T-helper 22 cell (primary cell): ENCODE measurements around the gene KPNA5.
"Not testable (repeated sequence)": the region's sequence is repeated elsewhere in the genome, so short reads cannot be mapped to it uniquely, and the experiment has no call there.

ENCODE experiments used
- DNase-seq: peaks from one replicate; pipeline ENCODE4 v3.0.0-alpha.2; 2020; ENCODE audit warnings: low read depth

The KPNA5 gene

DNA sequence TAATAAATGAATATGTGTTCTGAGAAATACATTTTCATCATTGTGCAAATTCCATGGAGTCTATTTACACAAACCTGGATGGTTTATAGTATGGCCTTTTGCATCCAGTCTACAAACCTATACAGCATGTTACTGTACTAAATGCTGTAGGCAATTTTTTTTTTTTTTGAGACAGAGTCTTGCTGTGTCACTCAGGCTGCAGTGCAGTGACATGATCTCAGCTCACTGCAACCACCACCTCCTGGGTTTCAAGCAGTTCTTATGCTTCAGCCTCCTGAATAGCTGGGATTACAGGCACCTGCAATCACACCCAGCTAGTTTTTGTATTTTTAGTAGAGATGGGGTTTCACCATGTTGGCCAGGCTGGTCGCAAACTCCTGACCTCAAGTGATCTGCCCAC is 22.9 kb downstream of the KPNA5 start:
- not testable (repeated sequence) for DNase-seq

- DNase-seq, result no peak
Observed at GRCh38 chr6:116705917-116706316, 24.9 kb downstream of the KPNA5 start.

GRCh38 chr6:116714296-116714695 is 33.3 kb downstream of the KPNA5 start:
- DNase-seq, result no peak

DNA sequence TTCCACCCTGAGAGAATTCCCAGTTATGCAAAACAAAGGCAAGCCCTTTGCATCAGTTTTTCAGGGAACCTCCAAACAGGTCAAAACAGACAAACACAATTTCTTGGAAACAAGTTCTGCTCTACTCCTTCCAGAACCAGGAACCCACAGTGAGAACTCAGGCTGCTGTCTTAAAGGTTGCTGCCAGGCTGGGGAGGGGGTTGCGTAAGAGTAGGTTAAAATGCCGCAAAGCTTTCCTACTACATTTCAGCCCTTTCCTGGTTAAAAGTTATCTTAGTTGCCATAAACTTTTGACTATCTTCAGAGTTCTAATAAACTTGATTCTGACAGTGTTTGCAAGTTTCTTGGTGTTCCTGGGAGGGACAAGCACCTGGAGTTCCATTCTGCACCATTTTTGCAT is 33.8 kb downstream of the KPNA5 start:
- DNase-seq, result no peak

DNA sequence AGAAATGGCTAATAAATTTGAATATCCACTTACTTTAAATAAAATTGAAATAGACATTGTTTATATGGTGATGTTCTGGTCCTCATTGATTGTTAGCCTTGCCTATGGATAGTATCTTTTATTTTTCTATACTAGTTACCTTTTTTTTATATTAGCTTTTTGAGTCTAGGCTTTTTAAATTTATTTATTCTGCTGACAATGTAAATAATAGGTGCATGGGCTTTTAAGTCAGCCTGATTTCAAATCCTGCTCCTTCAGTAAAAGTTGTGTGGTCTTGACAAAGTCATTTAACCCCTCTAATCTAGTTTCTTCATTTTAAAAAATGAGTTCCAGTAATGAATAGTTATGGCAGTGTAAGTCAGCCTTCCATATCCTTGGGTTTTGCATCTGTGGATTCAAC is 45.9 kb downstream of the KPNA5 start:
- no peak for DNase-seq

GRCh38 chr6:116730513-116730912 is 49.5 kb downstream of the KPNA5 start:
- no peak for DNase-seq

- DNase-seq, result no peak
Observed at GRCh38 chr6:116737004-116737403, 56.0 kb downstream of the KPNA5 start.

DNA sequence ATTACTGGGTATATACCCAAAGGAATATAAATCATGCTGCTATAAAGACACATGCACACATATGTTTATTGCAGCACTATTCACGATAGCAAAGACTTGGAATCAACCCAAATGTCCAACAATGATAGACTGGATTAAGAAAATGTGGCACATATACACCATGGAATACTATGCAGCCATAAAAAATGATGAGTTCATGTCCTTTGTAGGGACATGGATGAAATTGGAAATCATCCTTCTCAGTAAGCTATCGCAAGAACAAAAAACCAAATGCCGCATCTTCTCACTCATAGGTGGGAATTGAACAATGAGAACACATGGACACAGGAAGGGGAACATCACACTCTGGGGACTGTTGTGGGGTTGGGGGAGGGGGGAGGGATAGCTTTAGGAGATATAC is 59.5 kb downstream of the KPNA5 start:
- not testable (repeated sequence) for DNase-seq

GRCh38 chr6:116741571-116741970 is 60.6 kb downstream of the KPNA5 start:
- DNase-seq, result no peak

- DNase-seq, result no peak
Observed at GRCh38 chr6:116745176-116745575, 64.2 kb downstream of the KPNA5 start.

DNA sequence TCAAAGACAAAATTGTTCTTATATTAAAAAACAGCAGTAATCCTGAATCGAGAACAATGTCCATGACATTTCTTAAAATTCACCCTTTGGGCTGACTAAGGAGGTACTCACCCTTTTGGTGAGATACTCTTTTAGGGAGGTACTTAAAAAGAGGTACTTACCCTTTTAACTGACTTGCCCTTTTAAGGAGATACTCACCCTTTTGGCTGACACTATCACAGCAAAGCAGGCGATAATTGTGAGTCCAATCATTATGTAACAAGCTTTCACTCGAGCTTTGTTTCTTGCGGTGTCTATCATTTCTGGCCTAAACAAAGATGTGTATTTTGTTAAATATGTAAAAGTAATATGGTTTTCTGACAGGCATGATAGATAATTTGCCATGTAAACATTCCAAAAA is 80.8 kb downstream of the KPNA5 start:
- no peak for DNase-seq

DNA sequence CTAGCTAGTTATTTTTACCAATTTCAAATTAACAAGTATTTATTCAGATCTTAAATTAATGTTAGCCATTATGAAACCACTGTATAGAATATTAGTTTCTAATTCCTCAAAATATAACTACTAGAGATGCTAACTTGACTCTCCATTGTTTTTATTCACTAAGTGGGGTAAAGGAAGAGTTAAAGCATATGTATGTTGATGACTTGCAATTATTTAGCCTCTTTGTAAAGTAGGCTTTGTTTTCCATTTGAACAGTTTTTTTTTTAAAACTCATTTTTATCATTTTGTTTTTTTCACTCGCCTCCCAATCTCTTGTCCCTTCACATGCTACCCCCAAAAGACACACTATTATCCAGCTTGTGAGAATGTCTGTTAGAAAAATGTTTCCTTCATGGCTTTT is 81.2 kb downstream of the KPNA5 start:
- DNase-seq, result no peak

DNA sequence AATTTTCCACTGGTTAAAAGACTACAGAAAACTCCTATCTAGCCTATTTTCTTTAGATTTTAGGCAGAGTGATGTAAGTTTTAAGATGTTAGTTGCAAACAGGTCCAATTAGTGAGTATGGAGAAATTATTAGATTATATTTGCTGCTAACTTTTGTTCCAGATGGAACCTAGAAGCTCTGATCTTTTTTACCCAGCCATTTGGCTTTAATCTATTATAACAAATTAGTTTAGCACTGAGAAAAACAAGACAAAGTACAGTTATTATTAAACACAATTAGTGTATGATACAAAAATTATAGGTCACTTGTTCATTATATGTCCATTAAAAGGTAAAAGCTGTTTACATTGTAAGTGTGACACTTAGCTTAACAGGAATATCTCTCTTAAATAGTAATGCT is 82.0 kb downstream of the KPNA5 start:
- no peak for DNase-seq

DNA sequence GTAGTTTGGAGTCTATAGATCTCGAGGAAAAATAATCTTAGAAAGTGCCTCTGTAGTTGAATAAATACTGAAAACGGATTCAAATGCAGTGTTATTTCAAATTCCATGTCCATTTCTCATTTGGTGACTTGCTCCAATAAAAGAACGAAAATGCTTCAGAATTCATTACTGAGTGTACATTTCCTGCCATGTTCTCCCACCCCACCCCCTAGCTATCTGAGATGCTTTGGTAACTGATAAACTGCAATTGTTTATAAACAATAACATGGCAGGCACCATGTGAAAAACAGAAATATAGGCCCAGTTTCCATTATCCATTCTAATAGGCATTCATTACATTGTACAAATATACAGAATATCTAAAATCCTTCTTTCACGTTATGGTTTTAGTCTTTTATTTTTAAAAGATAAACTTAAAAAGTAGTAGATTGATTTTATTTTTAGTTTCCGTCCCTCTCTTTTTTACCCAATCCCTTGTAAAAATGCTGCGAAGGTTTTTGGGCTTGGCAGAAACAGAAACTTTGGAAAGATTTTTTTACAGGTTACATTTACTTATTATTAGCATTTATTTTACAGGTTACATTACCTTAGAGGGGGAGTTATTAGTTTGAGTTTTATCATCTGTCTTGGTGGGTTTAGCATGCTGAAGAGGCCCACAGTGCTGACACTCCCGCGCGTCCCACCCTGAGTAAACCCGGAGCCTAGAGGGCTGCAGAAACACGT is 83.1 kb downstream of the KPNA5 start:
- no peak for DNase-seq

- no peak for DNase-seq
Observed at GRCh38 chr6:116764629-116764960, 83.6 kb downstream of the KPNA5 start.

DNA sequence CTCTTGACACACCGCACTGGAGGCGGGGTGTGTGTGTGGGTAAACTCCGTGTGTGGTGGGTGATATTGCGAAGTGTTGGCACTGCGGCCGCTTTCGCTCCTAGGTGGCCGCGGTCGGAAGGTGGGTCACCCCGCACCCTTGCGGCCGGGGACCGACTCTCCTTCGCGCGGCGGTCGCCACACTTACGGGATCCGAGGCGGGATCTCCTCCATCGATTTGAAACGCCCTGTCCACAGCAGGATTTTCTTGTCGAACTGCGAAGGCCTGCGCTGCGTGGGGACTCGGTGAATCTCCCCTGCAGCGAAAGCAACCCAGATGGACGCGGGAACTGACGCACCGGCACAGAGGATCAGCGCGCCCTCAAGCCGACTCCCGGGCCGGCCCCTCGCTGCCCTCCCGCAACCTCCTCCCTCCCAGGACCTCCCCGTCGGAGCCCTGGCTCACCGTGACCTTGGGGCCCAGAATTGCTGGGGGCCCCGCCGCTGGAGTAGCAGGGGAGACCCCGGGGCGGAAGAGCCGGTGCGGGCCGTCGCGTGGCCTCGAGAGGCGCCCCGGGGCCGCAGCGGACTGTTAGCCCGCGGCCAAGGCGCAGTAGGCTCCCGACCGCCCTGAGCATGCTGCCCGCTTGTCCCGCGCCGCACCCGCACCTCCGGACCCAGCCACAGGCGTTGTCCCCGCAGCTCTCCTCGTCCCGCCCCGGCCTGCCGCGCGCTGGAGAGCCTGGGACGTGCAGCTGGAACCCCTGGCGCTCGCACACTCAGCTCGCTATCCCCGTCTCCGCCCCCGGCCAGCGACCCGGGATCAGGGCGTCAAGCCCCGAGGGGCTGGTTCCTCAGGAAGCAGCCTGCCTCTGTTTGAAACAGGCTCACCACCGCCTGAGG is 84.2 kb downstream of the KPNA5 start, which contains the start of gene FAM162B:
TSS of gene FAM162B (minus strand) at position 759 of the 881 bp plus-strand sequence. CDS start at position 616, 143 bp downstream.
- no peak for DNase-seq

- DNase-seq, result no peak
Observed at GRCh38 chr6:116766506-116767176, 85.6 kb downstream of the KPNA5 start.

- DNase-seq, result no peak
Observed at GRCh38 chr6:116767715-116768114, 86.7 kb downstream of the KPNA5 start.

DNA sequence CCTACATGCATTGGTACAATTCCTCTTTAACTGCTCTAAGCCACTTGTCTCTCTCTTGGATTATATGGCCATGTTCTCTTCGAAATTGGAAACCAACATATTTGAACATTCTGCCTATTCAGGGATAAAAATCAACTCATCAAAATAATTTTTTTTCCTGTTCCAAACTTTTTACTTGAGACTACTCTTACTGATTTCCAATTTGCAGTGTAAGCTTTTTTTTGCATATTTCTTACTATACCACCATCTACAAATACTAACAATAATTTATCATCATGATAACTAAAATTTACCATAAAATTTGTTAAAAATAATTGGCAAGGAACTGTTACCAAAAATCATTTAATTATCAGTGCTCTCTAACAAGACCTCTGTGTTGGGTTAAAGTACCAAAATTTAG is 91.4 kb downstream of the KPNA5 start:
- DNase-seq, result no peak

DNA sequence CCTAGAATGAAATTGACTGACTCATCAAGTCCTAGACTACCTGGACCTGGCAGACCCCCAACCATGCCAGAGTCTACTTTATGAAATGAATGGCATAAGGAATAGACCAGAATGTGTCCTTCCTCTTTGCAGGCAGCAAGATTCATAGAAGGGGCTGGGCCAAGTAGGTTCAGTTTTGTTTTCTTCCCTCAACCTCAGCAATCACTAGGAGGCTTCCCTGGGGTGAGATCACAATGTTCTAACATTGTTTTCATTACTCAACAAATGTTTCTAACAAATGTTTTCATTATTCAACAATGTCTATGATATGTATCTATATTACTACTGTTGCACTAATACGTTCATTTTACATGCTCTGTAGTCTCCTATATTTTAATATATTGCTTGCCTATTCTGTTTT is 92.9 kb downstream of the KPNA5 start:
- no peak for DNase-seq

DNA sequence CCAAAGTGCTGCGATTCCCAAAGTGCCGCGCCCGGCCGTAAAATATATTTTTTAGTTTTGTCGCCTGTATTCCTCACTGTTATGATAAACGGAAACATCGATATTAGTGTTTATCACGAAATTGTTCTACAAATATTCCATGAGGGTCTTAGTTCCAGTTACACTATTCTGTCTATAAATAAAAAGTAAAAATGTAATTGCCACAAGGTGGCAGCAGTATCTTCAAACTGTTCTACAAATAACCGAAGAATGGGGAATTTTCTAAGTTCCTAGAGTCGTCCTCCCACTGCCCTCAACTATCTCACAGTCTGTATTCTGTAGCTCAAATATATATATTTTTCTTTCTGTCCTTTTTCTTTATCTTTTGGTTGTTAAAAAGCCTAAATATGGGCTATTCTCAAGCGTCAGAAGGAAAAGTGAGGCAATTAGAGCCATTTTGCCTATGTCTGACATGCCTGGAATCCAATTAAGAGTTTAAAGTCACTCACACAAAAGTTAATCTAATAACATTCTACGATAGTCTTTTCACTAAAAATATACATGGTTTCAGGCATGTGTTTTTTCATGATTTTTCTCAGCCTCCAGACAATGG is 98.7 kb downstream of the KPNA5 start:
- DNase-seq, result no peak

- DNase-seq, result no peak
Observed at GRCh38 chr6:116783852-116784251, 102.8 kb downstream of the KPNA5 start.
